Measurements from ENCODE around the gene ZNF324.
A peak's percentile ranks its signal among the peaks of the same experiment; 100 is the strongest.

- TF ChIP-seq CTCF (IDR thresholded peaks at IDR 0.05) (peak; percentile 78 to 97 (median 89)), POLR2A (IDR thresholded peaks at IDR 0.05) (no peak)
Observed at GRCh38 chr19:58513694-58514563, 47.0 kb downstream of the ZNF324 start.
